ENCODE results near the gene ATPAF1.
A peak's percentile ranks its signal among the peaks of the same experiment; 100 is the strongest.

The ATPAF1 gene

DNA sequence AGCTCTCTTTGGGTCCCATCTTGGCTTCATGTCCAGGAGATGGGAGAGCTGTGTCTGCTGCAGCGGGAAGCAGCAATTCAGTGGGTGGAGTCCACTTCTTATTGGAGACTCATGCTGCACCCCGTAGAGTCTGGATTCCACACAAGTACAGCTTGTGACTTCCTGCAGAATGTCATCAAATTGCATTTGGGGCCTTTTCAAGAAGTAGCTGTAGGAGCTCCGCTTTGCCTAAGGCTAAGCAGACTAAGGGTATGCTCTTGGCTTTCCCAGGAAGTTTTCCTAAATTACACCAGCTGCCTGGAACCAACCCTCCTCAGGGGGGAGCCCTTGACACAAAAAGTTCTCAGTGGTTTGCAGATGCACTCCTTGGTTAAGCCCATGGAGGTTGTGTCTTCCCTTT lies 45.8 kb downstream of the ATPAF1 start:
- peak; percentile 52 for DNase-seq (ENCODE audit: low read depth)
- H3K4me3 ChIP-seq (replicated peaks; ENCODE audit: low read depth, low read length), result no peak overlapping the region
- TF ChIP-seq, protein P1, sequence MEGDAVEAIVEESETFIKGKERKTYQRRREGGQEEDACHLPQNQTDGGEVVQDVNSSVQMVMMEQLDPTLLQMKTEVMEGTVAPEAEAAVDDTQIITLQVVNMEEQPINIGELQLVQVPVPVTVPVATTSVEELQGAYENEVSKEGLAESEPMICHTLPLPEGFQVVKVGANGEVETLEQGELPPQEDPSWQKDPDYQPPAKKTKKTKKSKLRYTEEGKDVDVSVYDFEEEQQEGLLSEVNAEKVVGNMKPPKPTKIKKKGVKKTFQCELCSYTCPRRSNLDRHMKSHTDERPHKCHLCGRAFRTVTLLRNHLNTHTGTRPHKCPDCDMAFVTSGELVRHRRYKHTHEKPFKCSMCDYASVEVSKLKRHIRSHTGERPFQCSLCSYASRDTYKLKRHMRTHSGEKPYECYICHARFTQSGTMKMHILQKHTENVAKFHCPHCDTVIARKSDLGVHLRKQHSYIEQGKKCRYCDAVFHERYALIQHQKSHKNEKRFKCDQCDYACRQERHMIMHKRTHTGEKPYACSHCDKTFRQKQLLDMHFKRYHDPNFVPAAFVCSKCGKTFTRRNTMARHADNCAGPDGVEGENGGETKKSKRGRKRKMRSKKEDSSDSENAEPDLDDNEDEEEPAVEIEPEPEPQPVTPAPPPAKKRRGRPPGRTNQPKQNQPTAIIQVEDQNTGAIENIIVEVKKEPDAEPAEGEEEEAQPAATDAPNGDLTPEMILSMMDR (IDR thresholded peaks at IDR 0.05; ENCODE audit: low read length, missing control alignments), result peak; percentile 60

DNA sequence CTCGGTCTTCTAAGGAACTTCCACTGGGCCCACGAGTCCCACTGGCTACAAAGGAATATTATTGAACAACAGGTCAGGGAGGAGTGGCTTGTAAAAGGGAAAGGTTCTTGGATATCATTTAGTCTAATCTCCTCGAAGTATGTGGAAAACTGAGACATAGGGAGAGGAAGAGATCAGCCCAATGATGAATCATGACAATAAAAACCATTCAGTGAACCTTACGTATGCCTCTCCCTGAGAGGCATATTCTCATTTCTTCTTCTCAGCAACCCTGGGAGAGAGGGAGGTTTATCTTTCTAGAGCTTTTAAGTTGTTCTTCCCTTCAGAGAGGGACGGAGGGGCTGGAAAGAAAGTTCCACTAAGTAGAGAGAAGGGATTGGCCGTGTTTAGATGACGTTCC lies 46.2 kb downstream of the ATPAF1 start:
- H3K4me3 ChIP-seq (replicated peaks; ENCODE audit: low read depth, low read length), result no peak overlapping the region
- DNase-seq (ENCODE audit: low read depth), result no peak
- TF ChIP-seq, protein P1 (IDR thresholded peaks at IDR 0.05; ENCODE audit: low read length, missing control alignments), result no peak

DNA sequence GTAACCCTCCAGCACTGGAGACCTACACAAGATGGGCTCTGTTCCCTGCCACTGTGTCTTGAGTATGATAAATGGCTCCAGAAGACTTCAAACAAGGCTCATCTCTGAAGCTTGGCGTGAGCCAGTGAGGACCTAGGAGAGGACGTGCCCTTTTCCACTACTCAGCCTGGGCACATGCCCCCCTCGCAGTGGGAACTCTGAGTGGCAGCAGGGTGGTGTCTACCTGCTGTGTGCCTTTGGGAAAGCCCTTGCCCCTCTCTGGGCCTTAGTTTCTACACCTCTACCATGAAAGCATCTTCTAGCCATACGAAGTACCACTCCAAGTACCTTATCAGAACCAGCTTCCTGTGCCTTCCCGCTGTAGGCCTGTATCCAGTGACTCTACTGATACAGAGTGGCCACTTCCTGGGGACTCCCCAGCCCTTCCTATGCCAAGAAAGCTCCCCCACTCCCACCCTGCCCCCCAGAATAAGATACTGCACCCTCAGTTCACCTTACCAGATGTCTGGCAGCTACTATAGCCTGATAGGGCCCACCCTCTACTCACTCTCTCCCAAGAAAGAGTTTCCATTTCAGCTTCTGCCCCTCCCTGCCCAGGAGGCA lies 48.4 kb downstream of the ATPAF1 start:
- TF ChIP-seq, protein P1 (IDR thresholded peaks at IDR 0.05; ENCODE audit: low read length, missing control alignments), result no peak
- no peak for DNase-seq (ENCODE audit: low read depth)
- H3K4me3 ChIP-seq (replicated peaks; ENCODE audit: low read depth, low read length), result no peak overlapping the region

DNA sequence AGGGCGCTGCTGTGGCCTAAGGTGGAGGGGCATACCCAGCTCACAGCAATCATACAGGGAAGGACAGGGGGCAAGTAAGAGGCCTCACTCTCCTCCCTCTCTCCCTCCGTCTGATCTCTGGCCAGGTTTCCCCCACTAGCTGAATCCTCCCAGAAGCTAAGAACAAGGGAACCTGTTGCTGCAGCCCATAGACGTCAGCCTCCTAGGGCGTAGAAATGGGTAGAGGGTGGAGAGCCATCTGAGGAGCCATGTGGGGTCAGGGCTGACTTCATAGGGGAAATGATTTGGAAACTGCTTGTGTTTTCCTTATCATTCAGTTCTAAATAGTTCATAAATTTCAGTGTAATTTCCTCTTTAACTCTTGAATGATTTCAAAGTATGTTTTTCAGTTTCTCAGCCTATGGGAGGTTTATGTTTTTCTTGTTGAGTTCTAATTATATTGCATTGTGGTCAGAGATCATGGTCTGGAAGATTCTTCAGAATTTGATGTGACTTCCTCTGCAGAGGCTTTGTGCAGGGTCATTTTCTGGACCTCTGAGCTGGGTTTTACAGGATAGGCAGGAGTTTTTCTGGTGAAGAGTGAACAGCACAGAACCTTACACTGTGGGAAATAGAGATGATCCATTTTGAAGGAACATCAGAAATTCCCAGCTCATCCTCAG lies 49.3 kb downstream of the ATPAF1 start:
- no peak overlapping the region for H3K4me3 ChIP-seq (replicated peaks; ENCODE audit: low read depth, low read length)
- DNase-seq (ENCODE audit: low read depth), result no peak
- TF ChIP-seq, protein P1 (IDR thresholded peaks at IDR 0.05; ENCODE audit: low read length, missing control alignments), result no peak

DNA sequence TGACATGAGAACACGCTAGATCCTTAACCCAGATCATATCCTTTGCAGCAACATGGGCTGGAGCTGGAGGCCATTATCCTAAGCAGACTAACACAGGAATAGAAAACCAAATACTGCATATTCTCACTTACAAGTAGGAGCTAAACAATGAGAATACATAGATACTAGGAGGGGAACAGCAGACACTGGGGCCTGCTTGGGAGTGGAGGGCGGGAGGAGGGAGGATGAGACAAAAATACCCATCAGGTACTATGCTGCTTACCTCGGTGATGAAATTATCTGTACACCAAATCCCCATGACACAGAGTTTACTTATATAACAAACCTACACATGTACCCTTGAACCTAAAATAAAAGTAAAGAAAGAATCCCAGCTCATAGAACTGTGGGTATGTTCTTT lies 50.3 kb downstream of the ATPAF1 start:
- no peak overlapping the region for H3K4me3 ChIP-seq (replicated peaks; ENCODE audit: low read depth, low read length)
- TF ChIP-seq, protein P1 (IDR thresholded peaks at IDR 0.05; ENCODE audit: low read length, missing control alignments), result no peak
- no peak for DNase-seq (ENCODE audit: low read depth)

DNA sequence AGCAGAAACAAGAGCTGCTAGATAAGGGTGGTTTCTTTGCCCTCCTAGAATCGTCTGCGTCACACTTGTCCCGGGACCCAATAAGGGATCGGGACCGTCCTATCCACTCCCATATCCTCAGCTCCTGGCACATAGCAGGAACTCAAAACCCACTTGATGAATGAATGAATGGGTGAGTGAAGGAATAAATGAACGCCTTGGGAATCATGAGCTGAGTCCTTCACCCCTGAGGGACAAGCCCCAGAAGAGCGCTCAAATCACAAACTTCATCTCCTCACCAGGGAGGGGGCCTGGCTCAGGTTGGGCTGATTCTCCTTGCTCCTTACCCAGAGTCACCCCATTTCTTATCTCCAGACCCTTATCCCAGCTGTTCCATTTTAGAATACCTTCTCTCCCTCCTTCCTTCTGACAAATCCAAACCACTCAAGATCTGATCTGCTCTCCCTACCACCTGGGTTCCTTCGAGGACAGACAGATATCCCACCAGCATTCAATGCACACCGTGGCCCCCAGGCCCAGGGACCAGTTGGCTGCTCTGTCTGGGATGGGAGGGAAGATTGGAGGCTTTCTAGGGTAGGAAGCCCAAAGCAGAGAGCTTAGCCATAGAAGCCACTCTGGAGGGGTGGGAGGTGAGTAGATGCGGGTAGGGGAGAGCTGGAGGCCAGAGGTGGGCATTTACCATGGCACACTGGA lies 50.9 kb downstream of the ATPAF1 start:
- no peak for DNase-seq (ENCODE audit: low read depth)
- H3K4me3 ChIP-seq (replicated peaks; ENCODE audit: low read depth, low read length), result peak overlapping the region; percentile 81

More for the DNA sequence above, 50.9 kb downstream of the ATPAF1 start:
- TF ChIP-seq, protein P1 (IDR thresholded peaks at IDR 0.05; ENCODE audit: low read length, missing control alignments), result no peak
